Large intestine (tissue), 3 donors: ENCODE results near the gene RILPL2. TPM values are rescaled to one million over a fixed set of nuclear protein-coding genes. Genes with fewer than 3 reads are reported as not detected.
"Not testable (repeated sequence)": the region's sequence is repeated elsewhere in the genome, so short reads cannot be mapped to it uniquely, and the experiment has no call there.

ENCODE experiments used
- DNase-seq, 2 donors: peaks; one replicate each; pipeline versions ENCODE4 v3.0.0 to v3.0.0-alpha.2; 2013
- H3K27ac ChIP-seq: one replicate; pipeline ENCODE4 v1.5.1; 2013; ENCODE audit warnings: low read length
- H3K27me3 ChIP-seq: 2 replicates; pipeline ENCODE4 v1.6.1; 2013; ENCODE audit warnings: low read length; ENCODE audit not compliant: control insufficient read depth, insufficient read depth
- H3K36me3 ChIP-seq: 2 replicates; pipeline ENCODE4 v1.6.1; 2013; ENCODE audit warnings: low read length; ENCODE audit not compliant: control insufficient read depth, insufficient read depth
- H3K4me1 ChIP-seq: one replicate; pipeline ENCODE4 v1.6.1; 2013; ENCODE audit warnings: low read length; ENCODE audit not compliant: control insufficient read depth, insufficient read depth
- H3K4me3 ChIP-seq: one replicate; pipeline ENCODE4 v1.5.1; 2013; ENCODE audit warnings: low read length
- H3K9me3 ChIP-seq: one replicate; pipeline ENCODE4 v1.6.1; 2013; ENCODE audit warnings: mild to moderate bottlenecking, low read depth, low read length, moderate library complexity; ENCODE audit not compliant: control insufficient read depth
- WGBS: methylation state at CpG from one replicate; pipeline ENCODE4 v1.1.5; 2013; ENCODE audit warnings: low lambda C conversion rate; ENCODE audit not compliant: insufficient coverage; 5-methylcytosine and 5-hydroxymethylcytosine counted together
- polyA plus RNA-seq: library from polyadenylated mRNA; unstranded; fragments of 120-200 nt; gene quantifications from one replicate; pipeline ENCODE4 v1.2.1, GENCODE V29; 2013

The RILPL2 gene
- polyA plus RNA-seq, 1 donor, result 1.7 TPM

DNA sequence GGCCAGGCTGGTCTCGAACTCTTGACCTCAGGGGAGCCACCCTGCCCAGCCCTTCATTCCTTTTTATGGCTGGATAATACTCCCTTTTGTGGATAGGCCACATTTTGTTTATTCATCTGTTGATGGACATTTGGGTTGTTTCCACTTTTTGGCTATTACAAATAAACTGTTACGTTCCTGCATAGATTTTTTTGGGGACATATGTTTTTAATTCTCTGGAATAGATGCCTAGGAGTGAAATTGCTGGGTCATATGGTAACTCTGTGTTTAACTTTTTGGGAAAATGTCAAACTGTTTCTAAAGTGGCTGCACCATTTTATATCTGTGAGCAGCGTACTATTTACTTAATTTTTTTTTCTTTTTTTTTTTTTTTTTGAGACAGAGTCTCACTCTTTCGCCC lies 42.7 kb downstream of the RILPL2 start:
- no peak overlapping the region for H3K4me3 ChIP-seq
- H3K27me3 ChIP-seq, result no peaks in the 10 kb centered on the region
- no peaks in the 10 kb centered on the region for H3K9me3 ChIP-seq
- no peak for DNase-seq
- no peak overlapping the region for H3K27ac ChIP-seq
- peaks cover 6% of the 10 kb centered on the region for H3K4me1 ChIP-seq
- peaks cover 68% of the 10 kb centered on the region for H3K36me3 ChIP-seq
- WGBS, result no CpG with 5 or more reads among the region's 4 CpGs

- Histone ChIP-seq H3K9me3 (no peaks in the 10 kb centered on the region), H3K4me1 (peaks cover 13% of the 10 kb centered on the region), H3K4me3 (no peak overlapping the region), H3K27ac (no peak overlapping the region), H3K27me3 (no peaks in the 10 kb centered on the region), H3K36me3 (peaks cover 54% of the 10 kb centered on the region)
- 100% methylated on average over 1 of the region's 8 CpGs for WGBS
- DNase-seq, result no peak
Observed at GRCh38 chr12:123391546-123392343, 44.7 kb downstream of the RILPL2 start.

DNA sequence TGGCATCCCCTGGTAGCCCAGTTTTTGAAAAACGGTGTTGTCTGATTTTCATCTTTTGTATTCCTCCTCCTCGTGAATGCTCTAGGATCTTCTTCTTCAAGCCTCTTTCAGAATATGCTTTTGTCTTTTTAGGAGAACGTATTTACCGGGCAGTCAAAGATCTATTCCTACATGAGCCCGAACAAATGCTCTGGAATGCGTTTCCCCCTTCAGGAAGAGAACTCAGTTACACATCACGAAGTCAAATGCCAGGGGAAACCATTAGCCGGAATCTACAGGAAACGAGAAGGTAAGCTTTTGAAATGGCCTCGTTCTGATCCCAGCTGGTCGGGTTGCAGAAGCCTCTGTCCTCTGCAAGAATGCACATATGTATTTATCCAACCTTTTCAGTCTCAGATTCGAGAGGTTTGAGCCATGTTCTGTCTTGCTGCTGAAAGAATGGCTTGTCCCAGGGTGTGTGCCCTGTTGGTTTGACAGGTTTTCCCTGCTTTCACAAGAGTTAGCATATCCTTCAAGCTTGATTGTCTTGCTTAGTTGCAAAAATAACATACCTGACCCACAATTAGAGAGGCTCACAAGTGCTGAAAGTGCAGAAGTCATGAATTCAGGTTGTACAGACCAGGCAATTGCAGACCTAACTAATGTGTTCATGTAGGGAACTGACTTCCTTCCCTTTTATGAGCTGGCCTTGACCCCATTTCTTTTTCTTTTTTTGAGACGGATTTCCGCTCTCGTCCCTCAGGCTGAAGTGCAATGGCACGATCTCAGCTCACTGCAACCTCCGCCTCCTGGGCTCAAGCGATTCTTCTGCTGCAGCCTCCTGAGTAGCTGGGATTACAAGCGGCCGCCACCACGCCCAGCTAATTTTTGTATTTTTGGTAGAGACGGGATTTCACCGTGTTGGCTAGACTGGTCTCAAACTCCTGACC lies 45.7 kb downstream of the RILPL2 start:
- peaks cover 22% of the 10 kb centered on the region for H3K4me1 ChIP-seq
- H3K4me3 ChIP-seq, result peak overlapping the region; percentile 78
- H3K9me3 ChIP-seq, result no peaks in the 10 kb centered on the region
- no peak for DNase-seq
- WGBS, result 100% methylated on average over 1 of the region's 23 CpGs
- H3K36me3 ChIP-seq, result peaks cover 44% of the 10 kb centered on the region
- H3K27me3 ChIP-seq, result no peaks in the 10 kb centered on the region
- H3K27ac ChIP-seq, result no peak overlapping the region

DNA sequence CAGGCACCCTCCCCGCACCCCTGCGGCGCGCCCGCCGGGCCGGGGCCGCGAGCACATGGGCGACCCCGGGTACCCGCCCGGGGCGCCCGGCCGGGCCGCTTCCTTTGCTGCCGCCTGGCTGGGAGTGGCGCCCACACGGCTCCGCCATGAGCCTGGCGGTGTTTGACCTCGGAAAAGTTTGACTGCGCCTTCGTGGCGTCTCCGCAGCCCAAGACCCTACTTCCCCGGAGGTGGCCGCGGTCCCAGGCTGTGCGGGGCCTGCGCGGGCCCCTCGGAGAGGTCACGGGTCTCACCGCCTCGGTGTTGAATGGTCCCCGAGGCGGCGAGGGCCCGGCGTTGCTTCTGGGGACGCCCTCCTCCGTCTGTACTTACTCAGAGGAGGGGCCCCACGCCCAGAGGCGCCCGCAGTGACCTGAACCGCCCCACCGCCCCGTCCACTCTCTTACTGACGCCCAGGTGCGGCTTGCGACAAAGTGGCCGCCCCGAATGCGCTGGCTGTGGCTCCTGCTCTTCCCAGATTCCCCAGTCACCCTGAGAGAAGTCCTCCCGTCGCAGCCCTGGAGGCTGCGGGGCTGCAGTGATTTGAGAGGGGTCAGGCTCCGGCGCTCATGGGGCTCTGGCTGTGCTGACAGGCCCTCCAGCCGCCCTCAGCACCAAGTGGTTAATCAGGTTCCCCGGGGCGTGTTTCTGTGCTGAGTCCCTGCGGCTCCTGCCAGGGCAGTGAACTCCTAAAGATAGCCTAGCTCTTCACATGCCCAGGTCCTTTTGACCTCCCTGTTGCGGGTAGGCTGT lies 46.7 kb downstream of the RILPL2 start:
- peaks cover 34% of the 10 kb centered on the region for H3K36me3 ChIP-seq
- DNase-seq, result peak in 1 of 2 donors; percentile 76
- WGBS, result no CpG with 5 or more reads among the region's 66 CpGs

DNA sequence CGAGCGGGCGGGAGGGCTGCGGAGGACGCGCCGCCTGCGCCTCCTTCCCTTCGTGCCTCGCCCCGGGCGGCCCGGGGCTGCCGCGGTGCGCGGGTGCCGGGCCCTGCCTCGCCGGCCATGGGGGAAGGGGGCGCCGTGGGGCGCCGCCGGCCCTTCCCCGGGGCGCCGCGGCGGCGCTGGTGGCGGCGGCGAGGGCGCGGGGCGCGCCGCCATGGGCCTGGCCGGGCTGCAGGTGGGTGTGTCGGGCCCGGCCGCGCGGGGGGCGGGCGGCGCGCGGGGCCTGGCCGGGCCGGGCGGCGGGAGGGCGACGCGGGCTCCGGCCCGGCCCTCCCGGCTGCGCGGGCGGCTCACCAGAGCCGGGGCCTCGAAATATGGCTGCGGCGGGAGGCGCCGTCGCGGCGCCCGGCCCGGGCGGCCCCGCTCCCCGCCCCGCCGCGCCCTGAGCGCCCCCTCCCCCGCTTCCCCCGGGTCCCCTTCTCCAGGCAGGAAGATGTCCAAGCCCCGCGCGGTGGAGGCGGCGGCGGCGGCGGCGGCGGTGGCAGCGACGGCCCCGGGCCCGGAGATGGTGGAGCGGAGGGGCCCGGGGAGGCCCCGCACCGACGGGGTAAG lies 47.4 kb downstream of the RILPL2 start:
- WGBS, result no CpG with 5 or more reads among the region's 102 CpGs
- H3K36me3 ChIP-seq, result peaks cover 28% of the 10 kb centered on the region
- no peaks in the 10 kb centered on the region for H3K27me3 ChIP-seq
- peak in 1 of 2 donors; percentile 11 for DNase-seq
- peaks cover 26% of the 10 kb centered on the region for H3K4me1 ChIP-seq
- no peak overlapping the region for H3K27ac ChIP-seq
- no peaks in the 10 kb centered on the region for H3K9me3 ChIP-seq
- no peak overlapping the region for H3K4me3 ChIP-seq

More for the DNA sequence above, 46.7 kb downstream of the RILPL2 start:
- Histone ChIP-seq H3K9me3 (no peaks in the 10 kb centered on the region), H3K4me1 (peaks cover 23% of the 10 kb centered on the region), H3K27me3 (no peaks in the 10 kb centered on the region), H3K4me3 (peak overlapping the region; percentile 78), H3K27ac (peak overlapping the region; percentile 64)

- peak; percentile 54 to 79 for DNase-seq
- peaks cover 26% of the 10 kb centered on the region for H3K4me1 ChIP-seq
- no peaks in the 10 kb centered on the region for H3K27me3 ChIP-seq
- no CpG with 5 or more reads among the region's 52 CpGs for WGBS
- H3K4me3 ChIP-seq, result peak overlapping the region; percentile 78
- peaks cover 25% of the 10 kb centered on the region for H3K36me3 ChIP-seq
- H3K9me3 ChIP-seq, result no peaks in the 10 kb centered on the region
- peak overlapping the region; percentile 90 for H3K27ac ChIP-seq
Observed at GRCh38 chr12:123388177-123388950, 48.1 kb downstream of the RILPL2 start.

DNA sequence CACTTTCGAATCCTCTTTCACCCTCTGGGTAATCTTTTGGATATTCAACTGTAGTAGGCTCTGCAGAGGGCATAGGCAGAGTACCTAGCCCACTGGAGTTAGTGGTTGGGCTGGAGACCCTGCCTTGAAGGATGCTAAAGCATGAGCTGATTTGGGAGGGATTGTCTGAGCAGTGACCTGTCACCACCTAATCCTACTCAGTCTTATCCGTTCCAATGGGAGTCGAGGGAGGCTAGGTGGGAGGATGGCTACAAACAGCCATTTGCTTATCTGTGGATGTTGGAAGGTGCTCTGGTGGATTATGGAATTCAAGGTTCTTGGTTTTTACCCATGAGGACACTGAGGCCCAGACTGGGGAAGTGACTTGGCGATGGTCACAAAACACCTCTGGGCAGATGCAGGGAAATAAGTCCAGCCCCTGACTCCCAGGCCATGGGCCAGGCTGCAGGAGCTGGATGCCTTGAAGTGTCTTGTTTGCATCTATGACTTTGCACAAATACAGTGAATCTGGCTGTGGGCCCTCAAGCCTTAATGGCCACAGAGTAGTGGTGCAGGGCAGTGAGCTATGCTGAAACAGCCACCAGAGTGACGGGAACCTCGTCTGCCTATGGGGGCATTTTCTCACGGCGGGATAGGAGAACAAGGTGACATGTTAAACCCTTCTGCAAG lies 48.8 kb downstream of the RILPL2 start:
- no CpG with 5 or more reads among the region's 8 CpGs for WGBS
- peak overlapping the region; percentile 78 for H3K4me3 ChIP-seq

GRCh38 chr12:123385536-123385935 lies 50.9 kb downstream of the RILPL2 start:
- WGBS, result no CpG with 5 or more reads among the region's 9 CpGs
- H3K4me3 ChIP-seq, H3K27me3 ChIP-seq, H3K27ac ChIP-seq, DNase-seq, H3K9me3 ChIP-seq, H3K36me3 ChIP-seq: not testable (repeated sequence)
- H3K4me1 ChIP-seq, result peaks cover 26% of the 10 kb centered on the region

More for the DNA sequence above, 48.8 kb downstream of the RILPL2 start:
- no peaks in the 10 kb centered on the region for H3K27me3 ChIP-seq
- no peaks in the 10 kb centered on the region for H3K9me3 ChIP-seq
- peaks cover 26% of the 10 kb centered on the region for H3K4me1 ChIP-seq
- peak in 1 of 2 donors; percentile 14 for DNase-seq
- H3K27ac ChIP-seq, result peak overlapping the region; percentile 90
- H3K36me3 ChIP-seq, result peaks cover 19% of the 10 kb centered on the region

DNA sequence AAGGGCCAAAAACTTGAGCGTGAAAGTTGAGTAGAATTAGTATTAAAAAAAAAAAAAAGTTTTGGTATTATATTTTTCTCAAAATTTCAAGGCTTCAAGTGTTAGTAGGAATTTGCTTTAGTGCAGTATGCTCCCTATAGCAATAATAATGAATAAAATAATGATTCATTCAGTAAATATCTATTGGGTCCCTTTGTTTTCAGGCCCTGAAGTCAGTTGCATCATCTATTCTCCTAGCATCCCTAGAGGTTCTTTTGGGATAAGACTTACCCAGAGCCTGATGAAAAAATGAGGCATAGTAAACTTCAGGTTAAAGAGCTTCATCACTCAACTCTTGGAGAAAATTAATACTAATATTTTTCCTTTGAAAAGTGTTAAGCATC lies 51.5 kb downstream of the RILPL2 start:
- Histone ChIP-seq H3K9me3 (no peaks in the 10 kb centered on the region), H3K4me1 (peaks cover 21% of the 10 kb centered on the region), H3K27me3 (no peaks in the 10 kb centered on the region), H3K27ac (no peak overlapping the region), H3K4me3 (peak overlapping the region; percentile 72), H3K36me3 (no peaks in the 10 kb centered on the region)
- no peak for DNase-seq
- WGBS, result no CpG with 5 or more reads among the region's 1 CpG
